ENCODE results near the gene SNX19. TPM values are rescaled to one million over a fixed set of nuclear protein-coding genes. Genes with fewer than 3 reads are reported as not detected.
A peak's percentile ranks its signal among the peaks of the same experiment; 100 is the strongest.
"Not testable (repeated sequence)": the region's sequence is repeated elsewhere in the genome, so short reads cannot be mapped to it uniquely, and the experiment has no call there.

The SNX19 gene
- 39.0 and 51.0 TPM in 2 replicates for total RNA-seq (2014; rRNA removed; shearing (Covaris generic))

- DNase-seq (ENCODE audit: low spot score) = peak; percentile 83
These were observed at the start of gene SNX19 for GRCh38 chr11:130916238-130916855. TSS of gene SNX19 (minus strand) at chr11:130916479. CDS start at chr11:130915939, 540 bp downstream.

- no peak for DNase-seq (ENCODE audit: low spot score)
These were observed 47.9 kb upstream of the SNX19 start for GRCh38 chr11:130964058-130964792.

DNA sequence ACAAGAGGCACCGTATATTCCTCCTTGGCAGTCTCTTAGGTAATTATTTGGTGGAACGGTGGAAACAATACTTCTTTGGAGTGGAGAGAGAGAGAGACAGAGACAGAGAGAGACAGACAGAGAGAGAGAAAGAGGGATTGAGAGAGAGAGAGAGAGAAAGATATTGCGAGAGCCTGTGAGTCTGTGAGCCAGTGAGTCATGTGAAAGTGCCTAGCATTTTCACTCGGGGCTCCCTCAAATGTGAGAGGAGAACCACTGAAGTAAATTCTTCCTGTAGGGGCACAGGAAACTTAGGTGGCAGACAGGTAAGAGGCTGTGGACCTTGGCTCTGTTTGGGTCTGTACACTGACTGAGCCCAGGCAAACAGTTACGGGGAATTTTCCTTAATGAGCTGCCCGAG, 31.6 kb upstream of the SNX19 start:
- no peak for DNase-seq (ENCODE audit: low spot score)

DNA sequence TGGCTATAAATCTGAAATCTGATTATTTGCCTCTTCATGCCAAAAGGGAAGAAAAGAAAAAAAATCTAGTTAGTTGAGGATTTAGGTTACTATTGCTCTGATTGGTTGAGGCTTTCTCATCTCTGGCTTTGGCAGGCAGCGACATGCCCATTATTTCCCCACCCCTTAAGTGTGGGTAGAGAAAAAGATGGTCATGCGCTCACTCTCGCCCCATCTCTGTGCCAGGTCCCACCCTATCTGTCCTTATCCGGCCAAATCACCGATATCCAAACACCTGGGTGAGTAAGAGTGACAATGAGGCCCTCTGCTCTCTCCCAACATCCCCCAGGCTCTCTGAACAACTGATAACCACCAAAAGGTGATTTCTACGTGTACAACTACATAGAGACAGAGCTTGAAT, 31.2 kb upstream of the SNX19 start:
- DNase-seq (ENCODE audit: low spot score) = no peak

- no peak for DNase-seq (ENCODE audit: low spot score)
These were observed 30.8 kb upstream of the SNX19 start for GRCh38 chr11:130947058-130947457.

- peak; percentile 51 for DNase-seq (ENCODE audit: low spot score)
These were observed 29.6 kb upstream of the SNX19 start for GRCh38 chr11:130945896-130946295.

GRCh38 chr11:130940706-130941105, 24.4 kb upstream of the SNX19 start:
- DNase-seq (ENCODE audit: low spot score) = no peak

- no peak for DNase-seq (ENCODE audit: low spot score)
These were observed 20.8 kb upstream of the SNX19 start for GRCh38 chr11:130937051-130937450.

GRCh38 chr11:130932086-130932712, 15.9 kb upstream of the SNX19 start:
- no peak for DNase-seq (ENCODE audit: low spot score)

DNA sequence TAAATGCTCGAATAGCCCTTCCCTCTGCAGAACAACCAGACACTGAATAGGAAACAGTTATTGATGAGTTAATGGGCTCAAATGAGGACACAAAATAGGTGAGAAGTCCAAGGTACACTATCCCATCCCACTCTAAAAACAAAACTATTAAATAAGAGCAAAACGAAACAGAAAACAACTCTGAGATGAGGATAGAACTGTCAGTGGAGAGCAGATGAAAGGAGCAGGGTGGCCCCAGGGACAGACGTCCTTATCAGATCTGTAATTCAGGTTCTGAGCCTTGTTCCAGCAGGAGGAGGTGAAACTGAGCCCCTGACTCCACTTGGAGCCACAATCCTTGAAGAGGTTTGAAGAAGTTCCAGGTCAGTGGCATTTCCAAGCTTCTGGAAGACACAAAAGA, 8.5 kb upstream of the SNX19 start:
- DNase-seq (ENCODE audit: low spot score) = no peak

DNA sequence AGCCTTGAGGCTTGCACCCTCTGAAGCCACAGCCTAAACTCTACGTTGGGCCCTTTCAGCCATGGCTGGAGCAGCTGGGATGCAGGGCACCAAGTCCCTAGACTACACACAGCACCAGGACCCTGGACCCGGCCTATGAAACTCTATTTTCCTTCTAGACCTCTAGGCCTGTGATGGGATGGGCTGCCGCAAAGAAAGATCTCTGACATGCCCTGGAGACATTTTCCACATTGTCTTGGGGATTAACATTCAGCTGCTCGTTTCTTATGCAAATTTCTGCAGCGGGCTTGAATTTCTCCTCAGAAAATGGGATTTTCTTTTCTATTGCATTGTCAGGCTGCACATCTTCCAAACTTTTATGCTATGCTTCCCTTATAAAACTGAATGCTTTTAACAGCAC, 4.3 kb upstream of the SNX19 start:
- DNase-seq (ENCODE audit: low spot score) = not testable (repeated sequence)

GRCh38 chr11:130918081-130918480, 1.8 kb upstream of the SNX19 start:
- DNase-seq (ENCODE audit: low spot score) = no peak

DNA sequence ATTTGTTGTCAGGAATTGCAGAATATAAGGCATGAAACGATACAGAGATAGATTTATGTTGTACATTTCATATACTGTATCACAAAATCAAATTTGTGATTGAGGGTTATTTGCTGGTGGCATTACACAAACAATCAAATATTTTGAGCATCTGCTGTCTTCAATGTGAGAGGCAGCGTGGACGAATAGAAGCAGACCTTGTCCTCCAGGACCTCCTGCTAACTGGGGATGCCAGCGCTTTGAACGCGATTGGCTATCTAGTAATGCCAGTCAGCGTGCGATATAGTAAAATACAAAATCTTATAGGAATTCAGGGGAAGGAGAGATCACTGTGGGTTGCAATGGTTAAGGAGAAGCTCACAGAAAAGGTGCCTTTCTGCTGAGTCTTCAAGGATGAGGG, 631 bp upstream of the SNX19 start:
- DNase-seq (ENCODE audit: low spot score) = no peak

GRCh38 chr11:130915603-130916237, 559 bp downstream of the SNX19 start:
- DNase-seq (ENCODE audit: low spot score) = no peak

- DNase-seq (ENCODE audit: low spot score) = no peak
These were observed 3.0 kb downstream of the SNX19 start for GRCh38 chr11:130913268-130913667.

GRCh38 chr11:130912552-130912951, 3.7 kb downstream of the SNX19 start:
- DNase-seq (ENCODE audit: low spot score) = no peak

GRCh38 chr11:130911306-130911705, 5.0 kb downstream of the SNX19 start:
- DNase-seq (ENCODE audit: low spot score) = no peak

GRCh38 chr11:130909650-130910049, 6.6 kb downstream of the SNX19 start:
- no peak for DNase-seq (ENCODE audit: low spot score)

DNA sequence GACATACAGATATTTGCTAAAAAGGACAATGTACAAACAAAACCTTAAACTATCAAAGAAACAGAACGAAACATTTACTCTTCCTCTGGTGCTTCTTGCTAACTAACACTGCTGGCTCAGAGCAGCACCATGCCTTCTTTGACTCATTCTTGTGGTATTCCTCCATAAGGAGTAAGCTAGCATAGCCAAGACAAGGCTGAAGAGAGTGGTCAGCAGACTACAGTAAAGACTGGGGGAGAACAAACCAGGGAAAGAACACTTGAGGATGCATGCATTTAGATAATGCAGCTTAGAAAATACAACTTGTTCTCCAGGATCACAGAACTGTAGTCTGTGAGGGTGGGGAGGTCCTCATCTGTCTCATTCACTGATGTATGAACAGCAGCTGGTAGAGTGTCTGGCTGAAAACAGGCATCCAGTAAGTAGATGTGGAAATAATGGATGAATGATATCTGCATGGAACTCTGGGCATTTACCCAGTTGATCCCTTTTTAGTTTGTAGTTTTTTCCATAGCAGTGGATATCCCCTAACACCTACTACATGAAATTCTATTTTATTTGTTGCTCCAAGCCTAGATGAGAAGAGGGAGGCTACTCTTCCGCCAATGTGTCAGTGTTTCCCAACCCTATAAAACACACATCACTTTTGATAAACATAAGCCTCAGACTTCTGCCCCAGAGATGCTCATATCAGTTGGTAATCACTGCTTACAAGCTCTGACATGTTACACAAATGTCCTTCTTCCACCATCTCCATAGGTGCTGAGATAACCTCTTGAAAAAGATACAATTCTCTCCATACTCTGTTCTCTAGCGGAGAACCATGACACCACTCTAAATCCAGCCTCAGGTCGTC, 7.3 kb downstream of the SNX19 start:
- DNase-seq (ENCODE audit: low spot score) = no peak

GRCh38 chr11:130908061-130908460, 8.2 kb downstream of the SNX19 start:
- no peak for DNase-seq (ENCODE audit: low spot score)

- DNase-seq (ENCODE audit: low spot score) = no peak
These were observed 9.1 kb downstream of the SNX19 start for GRCh38 chr11:130907229-130907628.

DNA sequence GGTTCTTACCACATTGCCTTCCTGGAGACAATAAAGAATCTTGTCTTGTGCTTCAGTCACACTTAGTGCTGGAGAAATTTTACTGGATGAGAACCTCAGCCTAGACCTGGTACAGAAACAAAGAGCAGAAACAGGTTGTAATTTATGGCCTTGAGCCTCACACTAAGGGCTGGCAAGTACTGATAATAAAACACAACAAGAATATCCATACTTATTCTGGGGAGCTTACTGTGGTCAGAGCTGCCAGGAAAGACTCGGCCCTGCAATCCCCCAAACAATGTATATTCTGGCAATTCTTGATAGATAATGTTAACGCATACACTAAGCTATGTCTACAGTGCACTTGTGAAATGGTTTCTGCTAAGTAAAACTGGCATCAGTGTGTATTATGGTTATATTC, 9.7 kb downstream of the SNX19 start:
- no peak for DNase-seq (ENCODE audit: low spot score)

All from H4 (cell line).